Fibroblast of skin of right biceps (primary cell): ENCODE data around the gene MLPH.

Experiments
- DNase-seq: peaks from one replicate; pipeline ENCODE4 v3.0.0-alpha.2; 2013

The MLPH gene

GRCh38 chr2:237486819-237487448 is at the start of gene MLPH:
Gene MLPH (plus strand): TSS chr2:237487251. CDS start chr2:237493427, 6,176 bp downstream.
- DNase-seq: peak; percentile 45

GRCh38 chr2:237437566-237437965 is 49.5 kb upstream of the MLPH start:
- no peak for DNase-seq

- DNase-seq: no peak
Observed at GRCh38 chr2:237438080-237438940, 48.7 kb upstream of the MLPH start.

GRCh38 chr2:237440819-237441281 is 46.2 kb upstream of the MLPH start:
- DNase-seq: peak; percentile 65

GRCh38 chr2:237441605-237442274 is 45.3 kb upstream of the MLPH start:
- DNase-seq: peak; percentile 78

GRCh38 chr2:237444071-237444470 is 43.0 kb upstream of the MLPH start:
- DNase-seq: no peak

DNA sequence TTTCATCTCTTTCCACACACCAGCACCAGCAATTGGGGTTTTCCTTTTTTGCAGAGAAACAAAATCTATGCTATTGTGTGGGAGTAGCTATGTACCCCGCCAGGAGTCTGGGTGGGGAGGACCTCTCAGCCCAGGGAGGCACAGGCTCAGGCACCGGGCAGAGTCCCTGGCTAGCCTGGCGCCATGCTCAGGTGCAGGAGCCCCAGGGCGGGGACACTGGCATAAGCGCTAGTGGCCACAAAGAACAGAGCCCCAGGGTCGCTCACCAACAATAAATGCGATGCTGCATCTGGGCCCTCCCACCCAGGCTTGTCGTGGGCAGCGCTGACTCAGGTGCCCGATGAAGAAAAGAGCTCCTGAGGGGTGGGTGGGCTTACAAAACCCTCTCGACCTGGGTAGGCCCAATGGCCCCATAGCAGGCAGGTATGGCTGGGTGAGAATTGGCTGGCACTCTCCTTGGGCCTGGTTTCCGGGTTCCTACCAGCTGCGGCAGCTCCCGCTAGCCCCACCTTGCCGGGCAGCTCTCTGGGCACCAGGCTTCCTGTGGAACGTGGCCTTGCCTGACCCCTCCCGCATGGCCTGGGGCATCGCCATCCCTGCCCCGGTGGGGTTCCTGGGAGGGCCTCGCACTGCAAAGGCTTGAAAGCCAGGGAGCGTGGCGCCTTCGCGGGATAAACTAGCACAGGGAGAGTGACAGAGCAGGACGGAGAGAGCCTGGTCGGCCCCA is 41.3 kb upstream of the MLPH start:
- DNase-seq: no peak

DNA sequence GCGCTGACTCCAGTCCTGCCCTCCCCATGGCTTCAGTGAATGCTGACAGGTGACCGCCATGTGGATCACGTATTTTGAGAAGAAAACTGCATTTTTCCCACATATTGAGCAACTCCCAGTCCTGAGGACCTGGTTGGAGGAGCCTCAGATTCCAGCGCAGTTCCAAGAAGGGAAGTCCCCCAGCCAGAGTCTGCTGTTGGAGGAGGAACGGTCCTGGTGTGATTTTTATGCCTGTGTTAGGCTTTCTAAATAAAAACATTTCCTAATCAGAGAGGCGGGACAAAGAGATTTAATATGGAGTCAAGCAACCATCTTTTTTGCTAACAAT is 40.7 kb upstream of the MLPH start:
- DNase-seq: no peak

DNA sequence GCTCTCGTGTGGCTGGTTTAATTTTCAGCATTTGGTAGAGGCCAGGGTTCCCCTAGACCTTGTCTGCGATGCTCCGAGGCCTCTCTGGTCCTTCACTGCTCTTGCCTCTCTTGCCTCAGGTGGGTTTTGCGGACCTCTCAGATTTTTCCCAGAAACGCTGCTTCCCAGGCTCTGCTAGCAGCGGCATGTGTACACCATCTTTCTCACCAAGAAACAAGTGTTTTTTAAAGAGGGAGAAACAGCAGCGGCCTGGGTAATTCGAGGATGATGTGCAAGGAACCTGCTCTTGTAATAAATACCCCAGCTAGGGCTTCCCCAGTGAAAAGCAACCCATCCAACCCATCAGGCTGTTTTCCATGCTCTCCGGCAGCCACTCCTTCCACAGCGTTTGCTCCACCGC is 39.6 kb upstream of the MLPH start:
- DNase-seq: no peak

DNA sequence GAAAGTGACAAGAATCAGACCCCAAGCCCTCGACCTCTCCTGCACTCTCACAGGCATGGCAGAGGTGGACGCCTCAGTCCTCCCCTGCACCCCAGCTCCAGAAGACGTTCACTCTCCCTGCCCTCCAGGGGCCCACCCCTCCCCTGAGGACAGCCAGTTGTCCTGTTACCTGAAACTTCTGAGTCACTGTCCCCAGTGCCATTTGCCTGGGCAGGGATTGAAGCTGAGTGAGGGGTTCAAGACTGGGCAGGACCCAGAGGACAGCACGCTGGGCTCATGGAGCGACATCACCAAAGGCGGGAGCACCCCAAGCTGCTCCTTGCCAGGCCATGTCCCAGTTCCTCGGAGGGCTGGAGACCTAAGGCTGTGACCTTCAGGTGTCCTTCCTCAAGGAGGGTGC is 38.9 kb upstream of the MLPH start:
- DNase-seq: no peak

DNA sequence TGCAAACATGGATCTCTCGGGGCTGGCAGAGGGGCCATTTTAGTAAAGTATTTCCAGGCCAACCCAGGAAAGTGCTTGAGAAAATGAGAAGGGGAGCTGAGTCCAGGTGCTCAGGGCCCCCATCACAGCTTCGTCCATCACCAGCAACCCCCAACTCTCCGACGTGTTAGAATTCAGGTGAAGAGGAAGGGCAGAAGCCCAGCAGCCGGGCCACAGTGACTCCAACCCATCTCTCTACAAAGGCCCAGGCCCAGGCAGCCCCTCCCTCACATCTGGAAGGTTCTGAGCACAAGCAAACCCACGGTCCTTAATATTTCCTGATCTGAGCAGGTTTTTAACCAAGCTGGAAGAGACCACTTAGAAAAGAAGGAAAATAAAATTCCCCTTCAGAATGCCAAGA is 38.4 kb upstream of the MLPH start:
- no peak for DNase-seq

DNA sequence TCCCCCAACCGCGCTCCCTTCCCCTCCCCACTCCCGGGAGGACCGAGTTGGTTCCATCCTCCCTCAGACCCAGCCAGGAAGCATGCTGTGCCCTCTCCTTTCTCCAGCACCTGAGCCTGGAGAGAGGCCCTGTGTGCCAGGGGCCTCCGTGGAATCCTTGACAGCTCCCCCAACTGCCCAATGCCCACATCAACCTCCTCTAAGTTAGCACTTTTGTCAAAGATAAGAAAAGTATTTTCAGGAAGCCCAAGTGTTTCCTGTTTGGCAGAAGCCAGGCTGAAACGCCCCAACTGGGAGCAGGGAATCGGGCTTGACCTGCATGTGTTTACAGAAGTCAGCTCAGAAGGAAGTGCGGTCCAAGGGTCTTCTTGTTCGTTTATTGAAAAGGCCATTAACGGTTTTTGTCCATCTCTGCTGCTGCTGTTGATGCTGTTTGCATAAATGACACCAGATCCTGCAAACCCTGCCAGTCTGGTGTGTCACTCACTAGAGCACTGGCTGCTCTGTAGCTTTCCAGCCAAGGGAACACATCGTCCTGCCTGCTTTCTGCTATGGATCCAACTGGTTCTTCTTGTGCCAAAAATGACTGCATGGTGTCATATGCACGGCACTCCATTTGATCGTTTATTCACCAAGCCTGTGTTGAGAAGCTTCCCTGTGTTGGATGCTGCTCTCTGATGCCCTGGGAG is 37.7 kb upstream of the MLPH start:
- no peak for DNase-seq

GRCh38 chr2:237450108-237450507 is 36.9 kb upstream of the MLPH start:
- no peak for DNase-seq

GRCh38 chr2:237450583-237450982 is 36.5 kb upstream of the MLPH start:
- DNase-seq: no peak

GRCh38 chr2:237451643-237452469 is 35.2 kb upstream of the MLPH start:
- peak; percentile 70 for DNase-seq

GRCh38 chr2:237452861-237453260 is 34.2 kb upstream of the MLPH start:
- peak; percentile 59 for DNase-seq

- no peak for DNase-seq
Observed at GRCh38 chr2:237453671-237454070, 33.4 kb upstream of the MLPH start.

- DNase-seq: no peak
Observed at GRCh38 chr2:237455764-237456163, 31.3 kb upstream of the MLPH start.

DNA sequence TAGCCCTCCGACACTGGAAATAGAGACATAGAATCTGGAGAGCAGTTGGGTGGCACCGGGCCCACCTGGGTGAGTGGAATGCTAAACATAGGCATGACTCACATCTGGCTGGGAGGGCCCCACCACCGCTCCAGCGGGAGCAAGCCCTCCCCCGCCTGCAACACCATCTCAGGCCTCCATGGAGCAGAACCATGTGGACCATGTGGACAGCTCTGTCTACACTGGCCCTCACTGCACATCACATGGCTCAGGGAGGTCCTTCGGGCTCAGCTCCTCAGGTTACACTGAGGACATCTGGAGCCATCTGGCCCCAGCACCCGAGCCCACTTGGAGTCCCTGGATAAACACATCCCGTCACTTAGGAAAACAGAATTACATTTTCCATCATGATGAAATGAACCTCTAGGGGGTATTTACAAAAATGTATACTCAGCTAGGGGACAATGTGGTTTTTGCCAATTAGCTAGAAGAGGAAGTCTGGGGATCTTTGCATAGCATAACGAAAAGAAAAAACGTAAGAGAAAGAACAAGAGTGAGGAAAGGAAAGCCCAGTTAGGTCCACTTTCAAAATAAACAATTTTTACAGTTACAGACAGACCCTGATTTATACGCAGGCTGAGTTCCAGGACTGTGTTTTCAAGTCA is 30.7 kb upstream of the MLPH start:
- DNase-seq: peak; percentile 85

- DNase-seq: no peak
Observed at GRCh38 chr2:237457388-237457941, 29.6 kb upstream of the MLPH start.

DNA sequence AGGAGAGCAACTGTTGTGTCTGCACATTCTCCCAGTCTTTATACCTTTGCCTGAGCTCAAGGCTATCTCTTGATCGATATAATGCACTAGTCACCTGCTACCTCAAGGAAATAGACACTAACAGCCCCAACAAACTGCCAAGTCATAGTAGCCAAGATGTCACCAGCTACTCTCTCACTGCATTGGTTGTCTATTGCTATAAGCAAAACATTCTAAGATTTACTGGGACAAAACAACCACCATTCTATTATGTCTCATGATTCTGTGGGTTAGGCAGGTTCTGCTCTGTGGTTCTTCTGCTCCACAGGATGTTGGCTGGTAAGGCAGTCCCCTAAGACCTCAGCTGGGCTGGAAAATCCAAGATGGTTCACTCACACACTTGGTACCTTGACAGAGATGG is 28.5 kb upstream of the MLPH start:
- no peak for DNase-seq
